Measurements from ENCODE around the gene MEF2C.

The MEF2C gene

DNA sequence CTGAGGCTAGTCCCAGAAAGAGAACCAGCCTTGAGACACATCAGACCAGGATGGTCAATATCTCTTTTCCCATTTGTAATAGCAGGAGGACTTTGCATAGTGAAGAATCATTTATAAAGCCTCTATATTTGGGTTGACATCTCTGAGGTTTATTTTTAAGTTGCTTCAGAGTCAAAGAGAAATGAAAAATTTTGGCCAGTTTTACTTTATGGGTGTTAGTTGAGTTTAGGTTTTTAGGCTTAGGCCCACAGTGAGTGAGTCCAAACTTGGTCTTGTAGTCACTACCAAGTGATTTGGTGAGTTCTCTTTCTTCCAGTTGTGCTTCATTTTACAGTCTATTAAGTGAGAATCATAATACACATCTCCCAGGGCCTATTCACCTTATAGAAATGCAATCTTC, 5.3 kb upstream of the MEF2C start:
- no peak for DNase-seq (ENCODE audit: low read depth)

DNA sequence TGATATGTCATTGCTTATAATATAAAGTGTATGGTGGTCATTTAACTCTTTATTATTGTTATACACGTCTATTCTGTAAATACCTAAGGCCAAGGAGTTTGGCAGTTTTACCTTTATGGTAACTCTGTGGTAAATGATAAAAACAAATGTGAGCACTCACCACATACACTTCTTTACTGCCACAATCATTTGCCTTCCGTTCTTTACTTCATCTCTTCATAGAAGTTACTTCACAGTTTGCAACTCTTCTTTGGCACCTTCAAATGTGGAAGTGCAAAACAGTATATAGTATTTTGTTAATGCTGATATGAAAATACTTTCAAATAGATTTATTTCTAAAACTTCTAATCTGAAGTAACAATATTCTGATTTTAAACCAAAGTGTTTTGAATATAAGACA, 4.4 kb upstream of the MEF2C start:
- no peak for DNase-seq (ENCODE audit: low read depth)

DNA sequence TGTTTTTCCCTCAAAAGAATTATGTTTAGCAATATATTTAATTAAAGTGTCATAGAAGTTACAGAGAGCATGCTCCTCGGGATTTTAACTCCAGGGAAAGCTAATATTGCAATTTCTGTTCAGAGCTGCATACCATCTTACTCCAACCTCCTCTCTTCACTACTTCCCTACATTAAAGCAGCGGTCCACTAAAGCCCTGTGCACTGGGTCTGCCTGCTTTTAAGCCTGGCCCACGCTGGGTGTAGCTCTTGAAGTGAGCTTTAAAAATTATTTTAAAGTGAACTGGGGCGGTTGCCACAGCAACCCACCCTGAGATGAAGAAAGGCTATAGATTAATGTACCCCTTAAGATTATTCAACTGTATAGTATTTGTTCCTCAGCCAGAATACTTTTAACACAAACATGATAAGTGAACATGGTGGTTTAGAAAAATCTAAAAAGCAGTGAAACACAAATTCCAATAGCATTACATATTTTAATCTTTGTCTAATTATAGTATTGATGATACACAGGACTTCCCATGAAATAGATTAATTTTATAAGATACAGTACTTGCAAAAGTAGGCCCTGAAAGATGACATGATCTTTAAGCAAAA, 3.9 kb upstream of the MEF2C start:
- no peak for DNase-seq (ENCODE audit: low read depth)

DNA sequence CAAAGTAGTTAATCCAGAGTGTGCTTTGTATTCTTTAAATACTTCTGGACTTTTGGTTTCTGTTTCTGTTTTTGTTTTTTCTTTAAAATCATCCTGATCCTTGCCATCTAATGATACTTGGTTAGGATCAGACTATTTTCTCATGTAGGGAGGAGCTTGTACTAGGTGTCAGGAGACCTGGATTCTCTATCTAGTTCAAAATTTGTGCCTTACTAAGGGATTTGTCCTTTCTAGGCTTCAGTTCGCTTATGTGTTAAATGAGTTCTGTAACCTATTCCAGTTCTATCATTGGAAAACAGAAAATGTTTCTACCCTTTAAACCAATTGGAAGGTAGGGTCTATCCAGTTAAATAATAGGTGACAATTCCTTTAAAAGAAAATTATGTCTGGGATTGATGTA, 3.3 kb upstream of the MEF2C start:
- DNase-seq (ENCODE audit: low read depth), result no peak

DNA sequence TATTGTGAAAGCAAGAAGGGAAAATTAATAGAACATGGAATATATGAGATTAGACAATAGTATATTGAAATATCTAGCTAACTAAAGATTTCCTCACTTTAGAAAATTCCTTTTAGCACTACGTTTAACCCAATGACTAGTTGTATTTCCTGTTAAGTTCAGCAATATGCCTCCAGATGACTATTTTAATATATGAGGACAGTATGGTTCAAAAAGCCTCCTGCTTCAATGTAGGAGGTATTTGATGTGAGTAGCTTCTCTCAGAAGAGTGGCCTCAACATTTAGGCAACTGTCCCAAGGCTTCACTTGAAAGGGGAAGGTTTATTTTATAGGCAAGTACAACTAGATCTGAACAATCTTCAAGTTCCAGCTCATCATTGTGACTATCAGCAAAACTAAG, 2.0 kb upstream of the MEF2C start:
- no peak for DNase-seq (ENCODE audit: low read depth)

DNA sequence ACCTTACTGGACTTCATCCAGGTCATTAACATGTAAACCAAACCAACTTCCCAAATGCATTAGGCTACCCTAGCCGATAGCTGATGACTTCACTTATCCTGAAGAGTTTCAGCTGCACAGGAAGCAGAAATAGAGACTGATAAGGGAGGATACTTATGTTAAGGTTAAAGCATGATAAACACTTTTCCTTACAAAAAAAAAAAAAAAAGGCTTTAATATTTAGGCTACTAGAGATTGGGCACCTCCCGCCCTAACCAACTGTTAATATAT, 1.6 kb upstream of the MEF2C start:
- DNase-seq (ENCODE audit: low read depth), result no peak

DNA sequence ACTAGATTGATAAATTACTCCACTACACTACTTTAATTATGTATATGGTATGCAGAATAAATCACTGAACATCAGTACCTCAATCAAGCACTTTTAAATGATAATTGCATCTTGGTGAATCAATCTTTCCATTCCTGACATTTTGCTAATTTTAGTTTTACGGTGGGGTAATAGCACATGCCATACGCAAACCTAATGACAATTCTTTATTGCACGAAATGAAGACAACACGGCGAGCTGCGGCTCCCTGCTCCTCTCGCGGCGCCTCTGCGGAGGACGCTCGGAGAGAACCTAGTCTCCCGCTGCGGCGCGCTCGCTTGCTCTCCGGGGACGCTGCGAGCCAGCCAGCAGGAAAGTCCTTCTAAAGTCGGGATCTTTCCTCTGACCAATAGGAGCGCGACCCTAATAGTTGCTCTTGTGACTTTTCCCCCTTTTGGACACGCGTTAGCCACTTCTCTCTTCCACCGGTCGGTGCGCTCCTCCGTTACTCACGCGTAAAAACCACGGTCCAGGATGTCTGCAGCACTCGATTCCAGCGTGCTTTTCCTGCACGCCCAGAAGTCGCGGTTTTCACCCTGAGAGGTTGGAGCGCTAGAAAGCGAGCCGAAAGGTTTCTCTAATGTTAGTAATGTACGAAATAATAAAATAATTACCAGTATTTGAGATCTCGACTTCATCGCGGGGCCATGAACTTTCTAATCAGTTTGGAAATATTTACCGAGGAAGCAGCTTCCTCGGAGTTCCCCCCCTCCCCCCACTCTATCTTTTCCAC, 1.0 kb upstream of the MEF2C start:
- no peak for DNase-seq (ENCODE audit: low read depth)

DNA sequence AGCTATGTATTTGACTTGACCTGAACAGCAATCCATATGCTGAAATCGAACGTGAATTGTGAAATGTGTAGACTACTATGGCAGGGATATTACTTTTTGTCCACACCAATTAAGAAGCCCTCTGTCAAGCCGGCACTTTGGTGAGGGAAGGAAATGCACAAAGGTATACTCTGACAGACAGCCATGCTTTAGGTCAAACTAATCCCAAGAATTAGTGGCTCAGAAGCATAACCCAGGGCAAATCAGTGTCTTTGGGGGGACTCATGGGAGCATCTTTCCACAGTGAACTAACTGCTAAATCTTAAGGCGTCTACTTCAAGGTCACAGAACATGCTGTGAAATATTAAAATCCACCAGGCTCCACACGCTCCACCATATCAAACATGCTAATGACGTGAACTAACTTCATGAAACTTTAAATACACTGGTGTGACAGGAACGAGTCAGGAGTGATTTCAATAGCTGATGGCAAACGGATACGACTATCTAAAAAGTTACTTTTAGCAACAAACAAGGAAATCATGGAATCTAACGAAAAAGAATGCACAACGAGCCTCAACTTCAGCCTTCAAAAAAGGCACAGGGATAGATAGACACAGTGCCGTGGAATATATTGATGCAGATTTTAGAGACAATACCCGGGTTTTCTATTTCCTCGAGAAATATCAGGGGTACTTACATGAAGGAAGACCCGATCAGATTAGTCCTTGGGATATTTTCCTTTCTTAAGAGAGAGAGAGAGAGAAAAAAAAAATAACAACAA, 527 bp downstream of the MEF2C start:
- DNase-seq (ENCODE audit: low read depth), result no peak

DNA sequence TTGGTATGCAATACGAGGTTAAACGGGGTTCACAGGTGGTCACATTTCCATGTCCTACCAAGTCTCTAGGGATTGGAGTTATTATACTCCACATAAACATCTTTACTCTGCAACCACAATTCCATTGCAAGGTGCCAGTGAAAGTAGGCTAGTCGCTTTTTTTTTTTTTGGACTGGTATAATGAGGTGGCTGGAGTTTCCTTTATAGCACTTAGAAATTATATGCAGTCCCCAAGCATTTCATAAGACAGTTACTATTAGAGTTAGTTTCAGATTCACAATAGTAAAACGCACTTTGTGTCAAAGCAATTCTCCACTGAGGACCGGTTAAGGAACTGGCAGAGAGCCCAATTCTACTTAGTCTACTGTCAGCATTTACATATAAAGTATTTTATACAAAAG, 1.4 kb downstream of the MEF2C start:
- no peak for DNase-seq (ENCODE audit: low read depth)

DNA sequence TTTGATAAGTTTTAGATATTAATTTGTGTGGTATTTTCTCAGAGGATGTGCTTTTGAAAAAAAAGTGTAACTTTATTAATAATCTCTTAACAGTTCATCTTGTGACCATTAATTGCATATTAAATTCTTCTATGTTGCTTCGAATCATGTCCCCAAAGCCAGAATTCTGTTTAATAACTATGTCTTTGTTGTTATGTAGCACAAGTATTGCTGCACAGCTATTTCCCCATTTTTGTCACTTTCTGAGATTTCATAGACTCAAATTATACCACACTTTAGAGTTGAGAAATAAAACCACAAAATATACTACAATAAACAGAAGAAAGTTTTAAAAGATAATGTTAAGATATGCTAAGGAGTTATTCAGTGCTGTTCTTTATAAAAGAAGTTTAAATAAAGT, 2.8 kb downstream of the MEF2C start:
- DNase-seq (ENCODE audit: low read depth), result no peak

DNA sequence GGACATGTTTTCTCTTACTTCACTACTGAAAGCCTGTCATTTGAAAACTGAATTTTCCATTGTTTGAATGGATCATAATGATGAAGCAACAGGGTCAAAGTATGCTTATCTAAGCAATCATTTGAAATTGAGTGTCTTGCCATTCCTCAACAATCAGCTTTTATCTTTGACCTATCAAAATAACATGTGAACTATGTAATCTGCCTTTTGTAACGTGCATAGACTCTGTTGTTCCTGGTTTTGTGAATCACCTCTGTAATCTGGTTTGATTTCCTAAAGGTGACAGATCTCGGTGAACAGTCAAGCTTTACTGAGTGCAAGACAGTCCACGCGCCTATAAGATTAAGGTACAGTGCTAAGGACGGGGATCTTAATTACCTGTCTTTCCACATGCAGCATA, 3.3 kb downstream of the MEF2C start:
- DNase-seq (ENCODE audit: low read depth), result no peak

DNA sequence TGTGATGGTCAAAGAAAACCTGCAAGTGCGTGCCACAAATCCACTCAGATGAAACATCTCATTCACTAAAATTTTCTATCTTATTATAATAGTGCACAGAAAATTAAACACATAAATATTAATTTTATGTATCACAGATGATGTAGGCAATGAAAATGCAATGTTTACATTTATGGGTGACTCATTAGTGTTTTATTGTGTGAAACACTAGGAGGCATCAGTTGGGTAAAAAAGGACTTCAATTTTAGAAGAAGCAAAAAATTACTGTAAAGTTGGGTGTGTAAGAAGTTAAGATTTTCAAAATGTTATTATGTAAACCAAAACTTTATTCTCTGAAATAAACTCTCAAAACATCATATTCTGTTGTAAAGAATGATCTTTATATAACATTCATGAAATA, 4.0 kb downstream of the MEF2C start:
- DNase-seq (ENCODE audit: low read depth), result no peak

DNA sequence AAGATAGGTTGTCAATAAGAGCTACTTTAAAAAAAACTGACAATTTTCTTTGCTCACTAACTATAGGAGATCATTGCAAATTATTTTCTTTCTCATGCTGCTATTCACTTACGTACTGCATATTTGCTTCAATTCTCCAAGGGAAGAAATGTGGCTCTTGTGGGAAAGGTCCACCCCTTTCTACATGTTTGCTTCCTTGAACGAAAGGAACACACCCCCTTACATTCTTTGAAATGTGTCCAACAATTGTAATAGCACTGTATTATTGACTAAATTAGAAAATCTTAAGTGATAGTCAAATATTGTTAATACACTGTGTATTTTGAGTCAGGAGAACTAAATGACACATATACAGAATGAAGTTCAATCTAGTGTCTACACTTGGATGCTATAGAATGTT, 5.2 kb downstream of the MEF2C start:
- no peak for DNase-seq (ENCODE audit: low read depth)

DNA sequence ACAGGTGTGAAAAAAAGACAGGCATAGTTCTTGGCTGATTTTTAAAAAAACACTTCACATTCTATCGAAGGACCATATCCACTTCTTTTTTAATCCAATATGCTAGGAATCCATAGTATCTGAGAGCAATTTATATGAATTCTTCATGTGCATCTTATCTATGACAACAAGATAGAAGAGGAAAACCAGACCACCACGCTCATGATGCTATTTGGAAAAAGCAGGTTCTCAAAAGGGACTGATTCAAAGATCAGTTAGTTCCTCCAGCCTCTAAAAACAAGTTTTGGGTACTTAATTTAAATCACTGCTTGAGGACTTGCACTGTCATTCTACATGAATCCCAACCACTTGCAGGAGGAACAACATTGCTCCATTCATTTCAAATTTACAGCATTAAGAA, 6.3 kb downstream of the MEF2C start:
- no peak for DNase-seq (ENCODE audit: low read depth)

DNA sequence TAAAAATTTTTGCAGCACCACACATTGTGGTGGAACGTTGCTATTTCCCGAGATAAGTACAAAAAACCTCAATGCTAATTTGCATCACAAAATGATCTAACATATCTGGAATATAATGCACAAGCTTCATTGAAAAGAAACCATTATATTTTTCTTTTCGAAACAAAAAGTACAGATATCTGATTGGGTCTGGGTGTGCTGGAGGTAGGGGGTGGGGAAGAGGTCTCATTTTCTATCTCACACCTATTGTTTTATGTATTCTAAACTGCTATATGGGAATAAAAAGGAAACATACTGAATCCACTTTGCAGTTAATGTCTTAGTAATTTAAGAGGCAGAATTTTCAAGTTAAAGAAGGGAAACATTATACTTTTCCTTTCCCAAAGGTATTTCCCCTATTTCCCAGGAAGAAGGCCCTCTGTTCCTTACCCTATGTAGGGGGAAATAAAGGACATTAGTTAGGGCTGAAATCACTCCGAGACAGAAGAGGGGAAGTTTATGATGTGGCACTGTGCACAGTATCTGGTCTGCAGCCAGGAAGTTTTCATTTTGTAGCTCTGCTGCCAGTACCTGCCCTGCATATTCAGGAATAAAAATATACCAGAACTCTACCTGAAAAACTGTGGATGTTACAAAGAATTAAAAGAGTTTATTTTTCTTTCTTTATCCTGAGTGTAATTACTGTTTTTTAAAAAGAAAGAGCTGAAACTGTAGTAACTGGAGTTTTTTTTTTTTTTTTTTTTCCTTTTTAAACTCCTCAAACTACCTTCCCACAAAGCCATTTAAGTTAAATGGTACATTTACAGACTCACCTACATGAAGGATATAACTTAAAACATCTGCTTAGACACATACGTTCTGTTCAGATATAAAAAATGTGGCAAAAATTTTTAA, 7.4 kb downstream of the MEF2C start:
- DNase-seq (ENCODE audit: low read depth), result no peak

DNA sequence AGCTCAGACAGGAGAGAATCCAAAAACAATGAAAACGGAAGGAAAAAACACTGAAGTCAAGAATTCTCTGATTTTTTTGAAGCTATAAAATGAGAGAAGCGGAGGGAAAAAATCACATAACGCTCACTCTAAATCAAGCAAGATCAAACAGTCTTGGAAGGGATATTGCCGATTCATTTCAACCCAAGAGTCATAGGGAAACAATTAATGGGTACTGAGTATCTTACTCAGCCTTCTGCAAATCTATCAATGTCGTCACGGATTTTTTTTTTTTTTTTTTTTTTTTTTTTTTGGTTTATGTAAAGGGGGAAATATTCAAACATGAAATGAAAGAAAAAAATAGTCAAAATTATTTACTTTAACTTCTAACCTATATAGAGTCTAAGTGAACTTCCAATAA, 9.5 kb downstream of the MEF2C start:
- DNase-seq (ENCODE audit: low read depth), result no peak

DNA sequence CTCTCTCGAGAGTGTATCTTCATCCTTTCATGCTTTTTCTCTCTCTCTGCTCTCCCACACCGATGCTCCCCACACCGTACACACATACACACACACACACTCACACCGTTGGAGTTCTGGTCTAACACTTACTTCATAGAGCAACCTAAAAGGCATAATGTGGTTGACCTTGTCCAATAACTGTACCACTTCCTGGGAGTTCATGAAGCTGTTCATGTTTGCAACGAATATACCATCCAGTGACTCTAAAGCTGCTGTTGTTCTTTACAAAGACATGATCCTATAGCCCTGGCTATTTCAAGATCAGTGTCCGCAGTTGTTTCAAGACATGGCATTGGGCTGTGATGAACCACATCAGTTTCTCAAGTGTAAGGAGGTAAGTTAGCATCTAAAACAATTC, 10.0 kb downstream of the MEF2C start:
- DNase-seq (ENCODE audit: low read depth), result no peak

DNA sequence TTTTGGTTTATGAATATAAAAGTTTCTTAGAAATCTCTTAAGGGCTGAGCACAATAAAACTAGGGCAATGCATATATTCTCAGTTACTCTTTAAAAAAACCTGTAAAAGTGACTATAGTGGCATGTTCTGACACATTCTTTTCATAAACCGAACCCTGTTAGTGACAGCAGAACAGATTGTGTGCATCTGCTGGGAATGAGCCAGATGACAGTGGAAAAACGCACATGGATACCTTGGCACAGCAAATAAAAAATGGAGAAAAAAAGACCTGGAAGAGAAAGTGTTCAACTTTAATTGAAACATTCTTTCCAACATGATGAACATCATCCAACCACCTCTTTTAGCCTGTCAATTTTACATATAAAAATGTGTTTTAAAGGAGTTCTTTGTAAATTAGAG, 12.7 kb downstream of the MEF2C start:
- DNase-seq (ENCODE audit: low read depth), result no peak

DNA sequence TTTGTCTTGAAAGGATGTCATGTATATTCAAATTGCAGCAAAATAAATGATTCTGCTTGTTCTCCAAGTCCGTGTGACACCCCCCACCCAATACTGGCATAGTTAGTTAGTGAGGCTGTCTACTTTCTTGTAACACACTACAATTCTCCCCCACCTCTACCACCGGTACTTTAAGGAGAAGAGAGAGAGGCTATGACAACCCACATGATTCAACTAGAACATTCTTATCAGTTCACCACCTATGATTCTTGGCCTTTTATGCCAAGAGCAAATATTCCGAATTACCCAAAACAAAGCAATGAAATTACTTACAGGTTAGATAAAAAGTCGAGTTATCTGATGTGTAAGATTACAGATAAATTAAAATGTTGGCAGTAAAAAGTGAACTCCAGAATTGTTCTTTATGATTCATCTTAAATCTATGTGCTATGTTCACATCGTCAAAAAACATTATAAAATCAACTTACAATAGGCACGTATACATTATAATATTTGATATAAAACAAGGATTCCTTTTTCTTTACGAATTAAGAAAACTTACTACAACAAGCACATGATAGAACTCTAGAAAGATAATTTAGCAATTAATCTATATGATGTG, 14.4 kb downstream of the MEF2C start:
- DNase-seq (ENCODE audit: low read depth), result no peak

DNA sequence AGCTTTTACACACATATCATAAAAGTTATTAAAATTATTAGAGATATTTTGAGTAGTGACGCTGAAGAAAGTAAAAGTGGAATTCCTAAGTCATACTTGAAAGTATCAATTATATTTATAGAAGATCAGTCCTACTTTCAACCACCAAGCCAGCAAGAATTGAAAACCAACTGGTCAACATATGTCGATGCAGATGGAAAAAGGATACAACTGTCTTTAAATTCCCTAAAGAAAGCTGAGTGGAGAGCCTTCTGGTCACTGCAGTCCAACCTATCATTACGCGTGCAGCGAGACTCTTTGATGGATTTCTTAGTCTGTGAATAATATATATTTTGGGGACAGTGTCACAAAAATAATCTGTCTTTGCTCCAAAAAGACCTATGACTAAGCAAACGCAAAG, 15.3 kb downstream of the MEF2C start:
- DNase-seq (ENCODE audit: low read depth), result no peak

DNA sequence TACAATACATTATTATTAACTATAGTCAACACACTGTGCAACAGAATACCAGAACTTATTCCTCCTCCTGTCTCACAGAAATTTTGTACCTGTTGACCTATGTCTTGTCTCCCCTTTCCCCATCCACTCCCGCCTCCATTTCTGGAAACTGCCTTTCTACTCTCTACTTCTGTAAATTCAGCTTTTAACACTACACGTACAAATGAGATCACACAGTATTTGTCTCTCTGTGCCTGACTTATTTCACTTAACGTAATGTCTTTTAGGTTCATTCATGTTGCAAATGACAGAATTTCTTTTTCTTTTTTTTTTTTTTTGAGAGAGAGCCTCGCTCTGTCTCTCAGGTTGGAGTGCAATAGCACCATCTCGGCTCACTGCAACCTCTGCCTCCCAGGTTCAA, 19.5 kb downstream of the MEF2C start:
- no peak for DNase-seq (ENCODE audit: low read depth)

DNA sequence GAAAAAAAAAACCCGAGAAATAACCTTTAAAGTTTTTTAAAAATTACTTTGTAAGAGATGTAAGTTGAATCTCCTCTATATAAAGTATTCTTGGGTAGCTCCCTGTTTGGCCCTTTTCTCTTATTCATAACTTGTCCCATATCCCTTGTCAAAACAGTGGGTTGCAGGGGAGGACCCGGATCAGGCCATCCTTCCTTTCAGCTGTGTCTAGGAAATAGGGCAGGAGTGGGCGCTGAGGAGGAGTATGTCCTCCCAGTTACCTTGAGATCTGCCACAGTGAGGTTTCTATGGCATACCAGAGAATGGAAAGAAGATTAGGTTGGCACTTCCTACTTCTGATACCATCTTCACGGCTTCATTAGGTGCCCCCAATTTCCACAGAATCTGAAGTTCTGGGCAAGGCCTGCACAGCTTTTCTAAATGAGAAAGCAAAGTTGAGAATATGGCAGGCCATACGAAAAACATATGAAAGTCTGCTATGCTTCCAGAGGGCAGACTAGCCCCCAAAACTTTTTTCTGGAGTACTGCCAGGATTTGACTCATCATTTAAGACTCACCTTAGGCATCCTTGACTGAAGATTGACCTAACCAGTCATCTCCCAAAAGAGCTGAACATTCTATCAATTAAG, 20.3 kb downstream of the MEF2C start:
- DNase-seq (ENCODE audit: low read depth), result no peak
